GM12873 (cell line): ENCODE measurements around the gene RBM33.

Source experiments
- CTCF ChIP-seq: IDR thresholded peaks from 2 replicates; pipeline ENCODE4 v1.5.1; 2012; ENCODE audit warnings: low read depth, mild to moderate bottlenecking, moderate library complexity, low read length, control low read depth; ENCODE audit not compliant: insufficient read depth; ENCODE audit errors: missing control alignments

The RBM33 gene

GRCh38 chr7:155811895-155812761 lies 167.7 kb downstream of the RBM33 start, which contains the start of gene SHH:
SHH (minus strand) TSS chr7:155812463; CDS start chr7:155812122, 341 bp downstream.
- TF ChIP-seq CTCF = no peak

GRCh38 chr7:155813125-155813524 lies 168.7 kb downstream of the RBM33 start:
- TF ChIP-seq CTCF = no peak

GRCh38 chr7:155813546-155814315 lies 169.3 kb downstream of the RBM33 start:
- TF ChIP-seq CTCF = no peak

- TF ChIP-seq CTCF = no peak
These were observed 170.1 kb downstream of the RBM33 start for GRCh38 chr7:155814316-155815276.

GRCh38 chr7:155815332-155816191 lies 171.1 kb downstream of the RBM33 start:
- peak; percentile 87 for TF ChIP-seq CTCF

GRCh38 chr7:155816192-155816508 lies 171.7 kb downstream of the RBM33 start:
- no peak for TF ChIP-seq CTCF
